ENCODE measurements around the gene TMPRSS11F.
"Not testable (repeated sequence)": the region's sequence is repeated elsewhere in the genome, so short reads cannot be mapped to it uniquely, and the experiment has no call there.

TMPRSS11F gene

GRCh38 chr4:68129793-68130192 is at the start of gene TMPRSS11F:
TMPRSS11F (minus strand) TSS chr4:68129869; CDS start chr4:68129820, 49 bp downstream.
- DNase-seq (ENCODE audit: low read depth in 2 of 2), result no peak

- no peak for DNase-seq (ENCODE audit: low read depth in 2 of 2)
Observed at GRCh38 chr4:68176904-68177303, 47.2 kb upstream of the TMPRSS11F start.

- no peak for DNase-seq (ENCODE audit: low read depth in 2 of 2)
Observed at GRCh38 chr4:68176500-68176899, 46.8 kb upstream of the TMPRSS11F start.

- no peak for DNase-seq (ENCODE audit: low read depth in 2 of 2)
Observed at GRCh38 chr4:68175562-68176155, 46.0 kb upstream of the TMPRSS11F start.

- DNase-seq (ENCODE audit: low read depth in 2 of 2), result not testable (repeated sequence)
Observed at GRCh38 chr4:68174389-68174788, 44.7 kb upstream of the TMPRSS11F start.

GRCh38 chr4:68172147-68172546 is 42.5 kb upstream of the TMPRSS11F start:
- DNase-seq (ENCODE audit: low read depth in 2 of 2), result not testable (repeated sequence)

GRCh38 chr4:68167706-68168105 is 38.0 kb upstream of the TMPRSS11F start:
- no peak for DNase-seq (ENCODE audit: low read depth in 2 of 2)

GRCh38 chr4:68167166-68167565 is 37.5 kb upstream of the TMPRSS11F start:
- no peak for DNase-seq (ENCODE audit: low read depth in 2 of 2)

GRCh38 chr4:68163754-68164153 is 34.1 kb upstream of the TMPRSS11F start:
- DNase-seq (ENCODE audit: low read depth in 2 of 2), result no peak

- DNase-seq (ENCODE audit: low read depth in 2 of 2), result no peak
Observed at GRCh38 chr4:68162196-68162595, 32.5 kb upstream of the TMPRSS11F start.

- DNase-seq (ENCODE audit: low read depth in 2 of 2), result no peak
Observed at GRCh38 chr4:68152411-68152810, 22.7 kb upstream of the TMPRSS11F start.

GRCh38 chr4:68148800-68149685 is 19.4 kb upstream of the TMPRSS11F start:
- DNase-seq (ENCODE audit: low read depth in 2 of 2), result no peak

- no peak for DNase-seq (ENCODE audit: low read depth in 2 of 2)
Observed at GRCh38 chr4:68147079-68147478, 17.4 kb upstream of the TMPRSS11F start.

- DNase-seq (ENCODE audit: low read depth in 2 of 2), result no peak
Observed at GRCh38 chr4:68145261-68145660, 15.6 kb upstream of the TMPRSS11F start.

GRCh38 chr4:68141852-68142251 is 12.2 kb upstream of the TMPRSS11F start:
- DNase-seq (ENCODE audit: low read depth in 2 of 2), result no peak

- no peak for DNase-seq (ENCODE audit: low read depth in 2 of 2)
Observed at GRCh38 chr4:68132342-68132741, 2.7 kb upstream of the TMPRSS11F start.

- no peak for DNase-seq (ENCODE audit: low read depth in 2 of 2)
Observed at GRCh38 chr4:68124262-68124661, 5.4 kb downstream of the TMPRSS11F start.

GRCh38 chr4:68123525-68123924 is 6.1 kb downstream of the TMPRSS11F start:
- DNase-seq (ENCODE audit: low read depth in 2 of 2), result no peak

GRCh38 chr4:68119921-68120320 is 9.7 kb downstream of the TMPRSS11F start:
- no peak for DNase-seq (ENCODE audit: low read depth in 2 of 2)

- no peak for DNase-seq (ENCODE audit: low read depth in 2 of 2)
Observed at GRCh38 chr4:68110441-68110840, 19.2 kb downstream of the TMPRSS11F start.

- DNase-seq (ENCODE audit: low read depth in 2 of 2), result no peak
Observed at GRCh38 chr4:68109868-68110267, 19.8 kb downstream of the TMPRSS11F start.

GRCh38 chr4:68082758-68083157 is 46.9 kb downstream of the TMPRSS11F start:
- DNase-seq (ENCODE audit: low read depth in 2 of 2), result no peak

GRCh38 chr4:68079928-68080327 is 49.7 kb downstream of the TMPRSS11F start:
- no peak for DNase-seq (ENCODE audit: low read depth in 2 of 2)

All from stimulated activated CD8-positive, alpha-beta memory T cell treated with anti-CD3 and anti-CD28 coated beads, Interleukin-7, amount 100 ng/mL, for 1 hour (primary cell).